Upper lobe of right lung (tissue), 1 donor: ENCODE results near the gene C11orf58. TPM values are rescaled to one million over a fixed set of nuclear protein-coding genes. Genes with fewer than 3 reads are reported as not detected.

Experiments used
- ATAC-seq: fragments of 200-7000 bp; cut with Tn5 transposase; one replicate; pipeline ENCODE4 v1.9.1; 2020; ENCODE audit warnings: mild to moderate bottlenecking, moderate library complexity
- DNase-seq: peaks from one replicate; pipeline ENCODE4 v3.0.0-alpha.2; 2020
- H3K27ac ChIP-seq: fragments of 200-600 bp; one replicate; pipeline ENCODE4 v1.8.0; 2022
- H3K27me3 ChIP-seq: fragments of 200-600 bp; one replicate; pipeline ENCODE4 v1.8.0; 2022; ENCODE audit warnings: mild to moderate bottlenecking
- H3K36me3 ChIP-seq: fragments of 200-600 bp; one replicate; pipeline ENCODE4 v1.8.0; 2022
- H3K4me1 ChIP-seq: fragments of 200-600 bp; one replicate; pipeline ENCODE4 v1.8.0; 2022
- H3K4me3 ChIP-seq: fragments of 200-600 bp; one replicate; pipeline ENCODE4 v1.8.0; 2022; ENCODE audit warnings: mild to moderate bottlenecking
- H3K9me3 ChIP-seq: fragments of 200-600 bp; one replicate; pipeline ENCODE4 v1.8.0; 2022
- intact Hi-C: fragments of 100-400 bp; cut with DNase I; formaldehyde crosslinking; loops from one replicate; pipeline ENCODE4 v1.11.0; 2022
- total RNA-seq: library from RNA; stranded (reverse); fragmentation: NEBNext Ultra II Directional; extraction: Animal tissue kit (Norgen Biotek cat#: 25700); gene quantifications from one replicate; pipeline ENCODE4 v1.2.1, GENCODE V29; 2021
- TF ChIP-seq, protein P1 (sequence below): fragments of 200-600 bp; IDR thresholded peaks from one replicate; pipeline ENCODE4 v1.8.0; 2022; ENCODE audit warnings: antibody characterized with exemption
- donor health status: DM: no; HTN: yes; CAD: no; lungs with severe emphysema.

The C11orf58 gene
- total RNA-seq, 1 donor from 2014 or later = 104 TPM

DNA sequence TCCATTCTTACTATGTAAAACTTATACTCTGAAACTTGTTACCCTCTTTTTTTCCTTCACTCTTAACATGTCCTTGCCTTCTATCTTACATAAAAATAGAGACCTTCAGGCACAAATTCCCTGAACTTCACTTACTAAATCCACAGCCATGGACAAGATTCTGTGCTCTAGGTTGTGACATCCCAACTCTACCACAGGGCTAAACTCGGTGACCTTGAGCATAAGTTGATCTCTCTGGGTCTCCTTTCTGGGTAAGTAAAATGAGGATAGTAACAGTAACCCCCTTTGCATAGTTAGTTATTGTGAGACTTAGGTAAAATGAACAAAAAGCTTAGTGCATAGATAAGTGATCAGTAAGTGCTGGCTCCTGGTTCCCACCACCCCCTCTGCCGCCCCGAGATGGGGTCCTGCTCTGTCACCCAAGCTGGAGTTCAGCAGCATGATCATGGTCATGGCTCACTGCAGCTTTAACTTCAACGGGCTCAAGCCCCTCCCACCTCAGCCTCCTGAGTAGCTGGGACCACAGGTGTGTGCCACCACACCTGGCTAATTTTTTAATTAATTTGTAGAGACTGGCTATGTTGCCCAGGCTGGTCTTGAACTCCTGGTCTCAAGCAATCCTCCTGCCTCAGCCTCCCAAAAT is 20.1 kb downstream of the C11orf58 start:
- H3K4me1 ChIP-seq = peaks cover 5% of the 10 kb centered on the region
- peaks cover 49% of the 10 kb centered on the region for H3K36me3 ChIP-seq
- DNase-seq = no peak
- TF ChIP-seq, protein P1, sequence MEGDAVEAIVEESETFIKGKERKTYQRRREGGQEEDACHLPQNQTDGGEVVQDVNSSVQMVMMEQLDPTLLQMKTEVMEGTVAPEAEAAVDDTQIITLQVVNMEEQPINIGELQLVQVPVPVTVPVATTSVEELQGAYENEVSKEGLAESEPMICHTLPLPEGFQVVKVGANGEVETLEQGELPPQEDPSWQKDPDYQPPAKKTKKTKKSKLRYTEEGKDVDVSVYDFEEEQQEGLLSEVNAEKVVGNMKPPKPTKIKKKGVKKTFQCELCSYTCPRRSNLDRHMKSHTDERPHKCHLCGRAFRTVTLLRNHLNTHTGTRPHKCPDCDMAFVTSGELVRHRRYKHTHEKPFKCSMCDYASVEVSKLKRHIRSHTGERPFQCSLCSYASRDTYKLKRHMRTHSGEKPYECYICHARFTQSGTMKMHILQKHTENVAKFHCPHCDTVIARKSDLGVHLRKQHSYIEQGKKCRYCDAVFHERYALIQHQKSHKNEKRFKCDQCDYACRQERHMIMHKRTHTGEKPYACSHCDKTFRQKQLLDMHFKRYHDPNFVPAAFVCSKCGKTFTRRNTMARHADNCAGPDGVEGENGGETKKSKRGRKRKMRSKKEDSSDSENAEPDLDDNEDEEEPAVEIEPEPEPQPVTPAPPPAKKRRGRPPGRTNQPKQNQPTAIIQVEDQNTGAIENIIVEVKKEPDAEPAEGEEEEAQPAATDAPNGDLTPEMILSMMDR = no peak
- H3K9me3 ChIP-seq = no peaks in the 10 kb centered on the region
- H3K27ac ChIP-seq = no peak overlapping the region
- no peaks in the 10 kb centered on the region for H3K27me3 ChIP-seq
- no peak for ATAC-seq
- no peak overlapping the region for H3K4me3 ChIP-seq
- intact Hi-C loops = no loop called here

DNA sequence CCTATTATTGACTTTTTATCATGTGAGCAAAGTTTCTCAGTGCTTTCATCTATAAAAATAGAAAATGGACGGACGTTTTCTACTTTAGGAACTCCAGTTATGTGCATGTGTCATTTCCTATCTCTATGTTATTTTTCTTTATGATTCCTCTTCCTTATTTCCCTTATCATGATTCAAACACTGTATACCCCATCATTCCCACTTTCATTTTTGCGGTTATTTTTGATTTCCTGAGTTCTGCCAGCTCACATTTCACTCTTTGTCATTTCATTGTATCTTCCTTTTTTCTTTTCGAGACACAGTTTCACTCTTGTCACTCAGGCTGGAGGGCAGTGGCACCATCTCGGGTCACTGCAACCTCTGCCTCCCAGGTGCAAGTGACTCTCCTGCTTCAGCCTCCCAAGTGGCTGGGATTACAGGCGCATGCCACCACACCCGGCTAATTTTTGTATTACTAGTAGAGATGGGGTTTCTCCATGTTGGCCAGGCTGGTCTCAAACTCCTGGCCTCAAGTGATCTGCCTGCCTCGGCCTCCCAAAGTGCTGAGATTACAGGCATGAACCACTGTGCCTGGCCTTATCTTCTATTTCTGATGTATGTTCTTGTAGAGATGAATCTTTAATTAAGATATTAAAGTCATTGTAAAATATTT is 21.5 kb downstream of the C11orf58 start:
- intact Hi-C loops = no loop called here
- TF ChIP-seq, protein P1 = no peak
- DNase-seq (no peak), ATAC-seq (no peak)
- H3K27me3 ChIP-seq = no peaks in the 10 kb centered on the region
- H3K4me1 ChIP-seq = peaks cover 5% of the 10 kb centered on the region
- no peak overlapping the region for H3K27ac ChIP-seq
- no peaks in the 10 kb centered on the region for H3K9me3 ChIP-seq
- peaks cover 35% of the 10 kb centered on the region for H3K36me3 ChIP-seq
- H3K4me3 ChIP-seq = no peak overlapping the region

DNA sequence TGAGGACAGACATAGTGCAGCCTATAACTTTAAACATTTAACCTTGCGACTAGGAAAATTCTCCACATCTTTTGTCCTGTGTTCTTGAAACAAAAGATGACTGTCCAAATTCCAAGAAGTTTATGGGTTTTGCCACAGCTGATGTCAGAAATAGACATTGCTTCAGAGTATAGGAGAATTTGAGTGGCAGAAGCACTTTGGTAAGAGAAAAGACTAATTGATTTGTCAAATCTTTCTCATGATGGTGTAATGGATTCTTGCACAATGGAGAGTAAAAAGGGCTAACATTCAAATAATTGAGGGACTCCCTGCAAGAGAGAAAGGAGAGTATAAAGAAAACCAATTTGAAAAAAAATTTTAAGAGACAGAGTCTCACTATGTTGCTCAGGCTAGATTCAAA is 25.3 kb downstream of the C11orf58 start:
- ATAC-seq (no peak), DNase-seq (no peak)
- H3K36me3 ChIP-seq = no peaks in the 10 kb centered on the region
- TF ChIP-seq, protein P1 = no peak
- no peaks in the 10 kb centered on the region for H3K9me3 ChIP-seq
- H3K4me1 ChIP-seq = peaks cover 5% of the 10 kb centered on the region
- H3K27ac ChIP-seq = no peak overlapping the region
- no peaks in the 10 kb centered on the region for H3K27me3 ChIP-seq
- H3K4me3 ChIP-seq = no peak overlapping the region
- intact Hi-C loops = no loop called here

DNA sequence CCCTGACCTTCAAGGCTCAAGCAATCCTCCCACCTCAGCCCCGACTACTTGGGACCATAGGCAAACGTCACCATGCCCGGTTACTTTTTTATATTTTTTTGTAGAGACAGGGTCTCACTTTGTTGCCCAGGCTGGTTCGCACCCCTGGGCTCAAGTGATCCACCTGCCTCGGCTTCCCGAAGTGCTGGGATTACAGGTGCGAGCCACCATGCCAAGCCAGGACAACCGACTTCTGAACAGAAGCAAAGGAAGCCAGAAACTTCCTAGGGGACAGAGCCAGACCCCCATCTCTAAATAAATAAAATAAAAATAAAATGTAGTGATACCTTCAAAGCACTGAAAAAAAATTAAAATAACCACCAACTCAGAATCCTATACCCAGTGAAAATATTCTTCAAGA is 26.4 kb downstream of the C11orf58 start:
- intact Hi-C loops = no loop called here
- TF ChIP-seq, protein P1 = no peak
- Histone ChIP-seq H3K36me3 (no peaks in the 10 kb centered on the region), H3K27me3 (no peaks in the 10 kb centered on the region), H3K4me1 (peaks cover 1% of the 10 kb centered on the region), H3K4me3 (no peak overlapping the region), H3K27ac (no peak overlapping the region), H3K9me3 (no peaks in the 10 kb centered on the region)
- no peak for DNase-seq
- ATAC-seq = no peak

DNA sequence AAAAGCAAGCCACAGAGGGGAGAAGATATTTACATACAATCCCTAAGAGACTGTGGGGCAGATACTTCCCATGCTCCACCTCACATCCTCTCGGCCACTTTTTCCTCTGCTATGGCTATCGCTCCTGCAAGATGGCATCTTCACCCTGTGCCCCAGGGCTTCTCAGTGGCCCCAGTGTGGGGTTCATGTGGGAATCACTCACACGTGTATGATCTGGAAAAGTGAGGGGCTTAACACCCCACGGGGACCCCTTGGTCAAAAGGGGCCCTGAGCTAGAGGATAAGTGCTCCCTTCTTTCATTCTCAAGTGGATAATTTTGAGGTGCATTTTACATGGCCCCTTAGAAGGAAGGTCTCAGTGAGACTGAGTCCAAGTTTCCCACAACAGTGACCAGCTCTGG is 28.7 kb downstream of the C11orf58 start:
- TF ChIP-seq, protein P1 = no peak
- DNase-seq (no peak), ATAC-seq (no peak)
- Histone ChIP-seq H3K4me1 (no peaks in the 10 kb centered on the region), H3K27me3 (no peaks in the 10 kb centered on the region), H3K27ac (no peak overlapping the region), H3K4me3 (no peak overlapping the region), H3K36me3 (no peaks in the 10 kb centered on the region), H3K9me3 (no peaks in the 10 kb centered on the region)
- intact Hi-C loops = no loop called here
